ENCODE results near the gene APOL2.
"Not testable (repeated sequence)": the region's sequence is repeated elsewhere in the genome, so short reads cannot be mapped to it uniquely, and the experiment has no call there.

APOL2 gene

GRCh38 chr22:36262307-36262706 is 23.0 kb upstream of the APOL2 start:
- DNase-seq (ENCODE audit: low spot score) = not testable (repeated sequence)

GRCh38 chr22:36261675-36262074 is 22.3 kb upstream of the APOL2 start:
- DNase-seq (ENCODE audit: low spot score) = not testable (repeated sequence)

- no peak for DNase-seq (ENCODE audit: low spot score)
Measured at GRCh38 chr22:36259615-36260300, 20.4 kb upstream of the APOL2 start.

- DNase-seq (ENCODE audit: low spot score) = peak; percentile 81
Measured at GRCh38 chr22:36258701-36259614, 19.6 kb upstream of the APOL2 start.

GRCh38 chr22:36257948-36258670 is 18.8 kb upstream of the APOL2 start:
- no peak for DNase-seq (ENCODE audit: low spot score)

- no peak for DNase-seq (ENCODE audit: low spot score)
Measured at GRCh38 chr22:36257308-36257707, 18.0 kb upstream of the APOL2 start.

- DNase-seq (ENCODE audit: low spot score) = no peak
Measured at GRCh38 chr22:36256478-36256877, 17.2 kb upstream of the APOL2 start.

GRCh38 chr22:36255572-36255971 is 16.2 kb upstream of the APOL2 start:
- not testable (repeated sequence) for DNase-seq (ENCODE audit: low spot score)

GRCh38 chr22:36253523-36254490 is 14.5 kb upstream of the APOL2 start:
- DNase-seq (ENCODE audit: low spot score) = no peak

- no peak for DNase-seq (ENCODE audit: low spot score)
Measured at GRCh38 chr22:36252754-36253522, 13.6 kb upstream of the APOL2 start, which contains the start of gene APOL1. APOL1 (plus strand) TSS chr22:36253133; CDS start chr22:36254956, 1,823 bp downstream.

GRCh38 chr22:36251979-36252608 is 12.8 kb upstream of the APOL2 start:
- DNase-seq (ENCODE audit: low spot score) = not testable (repeated sequence)

GRCh38 chr22:36250292-36250960 is 11.1 kb upstream of the APOL2 start:
- DNase-seq (ENCODE audit: low spot score) = not testable (repeated sequence)

- no peak for DNase-seq (ENCODE audit: low spot score)
Measured at GRCh38 chr22:36249160-36249559, 9.8 kb upstream of the APOL2 start.

GRCh38 chr22:36247955-36248354 is 8.6 kb upstream of the APOL2 start:
- DNase-seq (ENCODE audit: low spot score) = no peak

GRCh38 chr22:36246718-36247117 is 7.4 kb upstream of the APOL2 start:
- DNase-seq (ENCODE audit: low spot score) = no peak

- DNase-seq (ENCODE audit: low spot score) = no peak
Measured at GRCh38 chr22:36245805-36246356, 6.6 kb upstream of the APOL2 start.

GRCh38 chr22:36244522-36245391 is 5.4 kb upstream of the APOL2 start:
- no peak for DNase-seq (ENCODE audit: low spot score)

GRCh38 chr22:36243986-36244385 is 4.7 kb upstream of the APOL2 start:
- no peak for DNase-seq (ENCODE audit: low spot score)

All from ecto neural progenitor cell (in vitro differentiated cells).